ENCODE results near the gene OPCML.

DNA sequence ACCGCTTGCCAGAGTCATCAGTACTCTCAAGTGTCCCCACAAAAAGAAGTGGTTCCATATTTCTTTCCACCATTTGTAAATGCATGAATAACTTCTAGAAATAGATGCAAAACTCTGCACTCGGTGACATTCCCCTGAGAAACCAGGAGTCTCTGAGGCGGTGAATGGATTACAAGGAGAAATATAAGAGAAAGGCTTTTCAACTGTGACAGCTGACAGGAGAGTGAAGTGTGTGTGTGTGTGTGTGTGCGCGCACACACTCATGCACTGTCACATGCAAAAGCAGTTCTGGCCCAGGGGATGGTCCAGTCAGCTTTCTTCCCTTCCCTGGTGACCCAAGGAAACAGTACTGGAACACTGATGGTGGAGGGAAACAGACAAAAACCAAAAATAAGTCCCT lies 710.0 kb downstream of the OPCML start:
- no peak for TF ChIP-seq EZH2 (IDR thresholded peaks at IDR 0.05; ENCODE audit: borderline replicate concordance, low read length)
- TF ChIP-seq, protein P1, sequence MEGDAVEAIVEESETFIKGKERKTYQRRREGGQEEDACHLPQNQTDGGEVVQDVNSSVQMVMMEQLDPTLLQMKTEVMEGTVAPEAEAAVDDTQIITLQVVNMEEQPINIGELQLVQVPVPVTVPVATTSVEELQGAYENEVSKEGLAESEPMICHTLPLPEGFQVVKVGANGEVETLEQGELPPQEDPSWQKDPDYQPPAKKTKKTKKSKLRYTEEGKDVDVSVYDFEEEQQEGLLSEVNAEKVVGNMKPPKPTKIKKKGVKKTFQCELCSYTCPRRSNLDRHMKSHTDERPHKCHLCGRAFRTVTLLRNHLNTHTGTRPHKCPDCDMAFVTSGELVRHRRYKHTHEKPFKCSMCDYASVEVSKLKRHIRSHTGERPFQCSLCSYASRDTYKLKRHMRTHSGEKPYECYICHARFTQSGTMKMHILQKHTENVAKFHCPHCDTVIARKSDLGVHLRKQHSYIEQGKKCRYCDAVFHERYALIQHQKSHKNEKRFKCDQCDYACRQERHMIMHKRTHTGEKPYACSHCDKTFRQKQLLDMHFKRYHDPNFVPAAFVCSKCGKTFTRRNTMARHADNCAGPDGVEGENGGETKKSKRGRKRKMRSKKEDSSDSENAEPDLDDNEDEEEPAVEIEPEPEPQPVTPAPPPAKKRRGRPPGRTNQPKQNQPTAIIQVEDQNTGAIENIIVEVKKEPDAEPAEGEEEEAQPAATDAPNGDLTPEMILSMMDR (IDR thresholded peaks at IDR 0.05; ENCODE audit: low read length) = no peak

Measured in OCI-LY1 (cell line).